Measurements from ENCODE around the gene TEKT2. TPM values are rescaled to one million over a fixed set of nuclear protein-coding genes. Genes with fewer than 3 reads are reported as not detected.

Gene TEKT2
- total RNA-seq, 1 donor from 2014 or later, result 3.2 TPM

- no peak overlapping the region for H3K4me3 Mint-ChIP-seq
- no peaks in the 10 kb centered on the region for H3K36me3 Mint-ChIP-seq
- peaks cover 41% of the 10 kb centered on the region for H3K4me1 Mint-ChIP-seq
- peak overlapping the region; percentile 3 for H3K27ac Mint-ChIP-seq
- H3K27me3 Mint-ChIP-seq (ENCODE audit: low read depth), result peaks cover 42% of the 10 kb centered on the region
- no peak for TF ChIP-seq CTCF (IDR thresholded peaks at IDR 0.05; ENCODE audit: unreplicated experiment)
- no peak for DNase-seq (ENCODE audit: low spot score in 2 of 2, unreplicated experiment in 2 of 2)
- no peaks in the 10 kb centered on the region for H3K9me3 Mint-ChIP-seq
These were observed 39.5 kb downstream of the TEKT2 start for GRCh38 chr1:36123356-36123755.

DNA sequence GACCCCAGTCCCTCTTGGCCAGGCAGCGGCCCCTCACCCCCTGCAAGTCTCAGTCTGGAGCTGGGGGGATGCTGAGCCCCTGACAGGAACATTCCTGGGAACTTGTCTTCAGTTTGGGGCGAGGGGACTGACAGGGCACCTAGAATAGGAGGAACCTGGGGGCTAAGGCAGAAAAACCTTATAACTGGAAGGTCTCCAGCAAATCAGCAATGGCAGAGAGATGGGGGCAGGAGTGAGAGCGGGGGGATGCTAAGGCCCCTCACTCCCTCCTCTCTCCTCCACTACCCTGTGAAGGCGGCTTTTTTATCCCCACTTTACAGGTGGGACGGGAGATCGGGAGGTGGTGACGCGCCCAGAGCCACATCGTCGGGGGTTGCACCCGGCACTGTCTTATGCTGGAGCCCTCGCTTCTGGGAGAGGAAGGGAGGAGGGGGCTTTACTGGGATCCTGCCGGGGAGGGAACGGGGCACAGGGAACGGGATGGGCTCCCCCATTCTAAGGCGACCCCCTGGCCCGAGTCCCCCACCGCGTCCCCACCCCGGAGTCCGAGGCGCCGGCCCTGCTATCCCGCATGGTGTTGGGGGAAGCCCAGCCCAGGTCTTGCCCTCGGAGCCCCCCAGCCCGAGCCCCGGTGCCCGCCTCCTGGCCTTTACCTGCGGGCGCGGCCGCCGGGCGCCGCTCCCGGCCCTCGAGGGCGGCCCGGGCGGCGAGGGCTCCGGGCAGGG is 40.7 kb downstream of the TEKT2 start:
- Mint-ChIP-seq H3K4me1 (peaks cover 39% of the 10 kb centered on the region), H3K9me3 (no peaks in the 10 kb centered on the region), H3K27ac (no peak overlapping the region), H3K4me3 (peak overlapping the region; percentile 67), H3K36me3 (no peaks in the 10 kb centered on the region), H3K27me3 (ENCODE audit: low read depth) (peaks cover 43% of the 10 kb centered on the region)
- no peak for TF ChIP-seq CTCF (IDR thresholded peaks at IDR 0.05; ENCODE audit: unreplicated experiment)
- no peak for DNase-seq (ENCODE audit: low spot score in 2 of 2, unreplicated experiment in 2 of 2)

DNA sequence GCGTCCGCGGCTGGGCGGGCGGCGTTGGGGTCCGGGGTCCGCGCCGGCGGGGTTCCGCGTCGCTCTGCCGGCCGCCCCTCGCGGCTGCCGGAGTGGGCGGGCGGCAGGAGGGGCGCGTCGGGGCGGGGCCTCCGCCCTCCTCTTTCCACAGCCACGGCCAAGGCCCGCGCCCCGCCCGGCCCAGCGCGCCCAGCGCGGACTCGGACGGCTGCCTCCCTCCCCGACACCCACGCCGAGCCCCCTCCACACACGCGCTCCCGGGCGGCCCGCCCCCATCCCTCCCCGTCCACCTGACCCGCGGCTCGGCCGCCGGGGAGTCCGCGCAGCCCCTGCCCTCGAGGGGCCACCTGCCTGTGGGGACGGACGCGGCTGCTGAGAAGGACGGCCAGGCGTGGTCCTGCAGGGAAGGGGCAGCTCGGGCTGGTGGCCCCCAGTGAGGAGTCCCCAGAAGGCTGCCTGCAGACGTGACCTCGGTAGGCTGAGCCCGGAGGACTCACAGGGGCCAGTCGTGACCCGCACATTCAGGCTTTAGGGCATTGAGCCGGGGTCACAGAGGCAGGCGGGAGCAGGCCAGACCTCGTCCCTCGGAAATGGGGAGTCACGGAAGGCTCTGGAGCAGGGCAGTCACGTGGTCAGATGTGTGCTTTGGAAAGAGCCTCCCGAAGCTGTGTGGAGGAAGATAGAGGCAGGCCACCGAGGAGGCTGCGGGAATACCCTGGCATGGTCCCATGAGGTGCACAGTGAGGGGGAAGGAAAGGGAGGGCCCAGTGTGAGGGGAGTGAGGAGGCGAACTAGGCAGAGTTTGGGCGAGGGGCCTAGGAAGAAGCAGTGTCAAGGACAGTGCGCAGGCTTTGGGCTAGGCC is 41.5 kb downstream of the TEKT2 start, which contains the start of gene COL8A2:
Gene COL8A2, minus strand, starts transcription at position 94 of the 863 bp plus-strand sequence. CDS start 24,980 bp downstream, outside the sequence.
- Mint-ChIP-seq H3K4me1 (peaks cover 36% of the 10 kb centered on the region), H3K36me3 (no peaks in the 10 kb centered on the region), H3K9me3 (no peaks in the 10 kb centered on the region), H3K27ac (no peak within 1 kb of the TSS), H3K4me3 (peak within 1 kb of the TSS; percentile 67), H3K27me3 (ENCODE audit: low read depth) (peaks cover 43% of the 10 kb centered on the region)
- DNase-seq (ENCODE audit: low spot score in 2 of 2, unreplicated experiment in 2 of 2), result no peak
- TF ChIP-seq CTCF (IDR thresholded peaks at IDR 0.05; ENCODE audit: unreplicated experiment), result no peak

DNA sequence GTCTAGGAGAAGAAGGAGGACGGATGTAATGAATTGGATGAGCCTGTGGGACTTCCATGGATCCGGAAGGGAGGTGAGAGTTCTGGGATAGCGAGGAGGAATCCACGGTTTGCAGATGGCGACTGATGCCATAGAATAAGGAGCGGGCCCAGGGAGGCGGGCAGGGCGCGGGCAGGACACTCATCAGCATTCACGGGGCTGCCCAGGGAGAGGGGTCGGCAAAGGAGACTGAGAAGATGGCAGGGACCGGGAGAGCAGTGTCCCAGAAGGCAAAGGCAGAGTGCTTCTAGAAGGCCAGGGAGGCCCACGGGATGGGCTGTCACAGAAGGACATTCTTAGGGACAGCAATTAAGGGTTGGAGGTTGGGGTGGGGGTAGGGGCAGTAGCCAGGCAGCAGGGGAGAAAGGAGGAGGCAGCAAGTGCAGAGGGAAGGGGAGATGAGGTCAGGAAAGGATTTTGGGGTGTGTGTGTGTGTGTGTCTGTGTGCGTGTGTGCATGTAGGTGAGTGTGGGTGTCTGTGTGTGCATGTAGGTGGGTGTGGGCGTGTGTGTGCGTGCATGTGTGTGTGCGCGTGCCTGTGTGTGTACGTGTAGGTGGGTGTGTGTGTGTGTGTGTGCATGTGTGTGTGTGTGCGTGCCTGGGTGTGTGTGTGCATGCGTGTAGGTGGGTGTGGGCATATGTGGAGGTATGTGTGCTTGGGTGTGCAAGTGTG is 42.3 kb downstream of the TEKT2 start:
- Mint-ChIP-seq H3K4me1 (peaks cover 38% of the 10 kb centered on the region), H3K27me3 (ENCODE audit: low read depth) (peaks cover 43% of the 10 kb centered on the region), H3K27ac (no peak overlapping the region)

More for the DNA sequence above, 42.3 kb downstream of the TEKT2 start:
- H3K4me3 Mint-ChIP-seq, result peak overlapping the region; percentile 50
- H3K36me3 Mint-ChIP-seq, result no peaks in the 10 kb centered on the region
- no peak for TF ChIP-seq CTCF (IDR thresholded peaks at IDR 0.05; ENCODE audit: unreplicated experiment)
- H3K9me3 Mint-ChIP-seq, result no peaks in the 10 kb centered on the region
- DNase-seq (ENCODE audit: low spot score in 2 of 2, unreplicated experiment in 2 of 2), result no peak
